Hepatocyte (in vitro differentiated cells): Measurements from ENCODE around the gene TFIP11. TPM values are rescaled to one million over a fixed set of nuclear protein-coding genes. Genes with fewer than 3 reads are reported as not detected.

Source experiments
- DNase-seq: peaks from one replicate; pipeline ENCODE4 v3.0.0-alpha.2; 2016; ENCODE audit warnings: low spot score
- H2AFZ ChIP-seq: fragments of 200-600 bp; sonication (generic); 2 replicates; pipeline ENCODE4 v1.6.0; 2016; ENCODE audit warnings: antibody characterized with exemption, mild to moderate bottlenecking
- H3K27ac ChIP-seq: fragments of 200-600 bp; sonication (generic); 2 replicates; pipeline ENCODE4 v1.5.1; 2016; ENCODE audit warnings: mild to moderate bottlenecking
- H3K27me3 ChIP-seq: fragments of 200-600 bp; sonication (generic); 2 replicates; pipeline ENCODE4 v1.6.1; 2016
- H3K36me3 ChIP-seq: fragments of 200-600 bp; sonication (generic); replicated peaks from 2 replicates; pipeline ENCODE4 v1.5.1; 2016; ENCODE audit warnings: low read depth; ENCODE audit not compliant: insufficient read depth
- H3K4me1 ChIP-seq: fragments of 200-600 bp; sonication (generic); 2 replicates; pipeline ENCODE4 v1.5.1; 2016; ENCODE audit warnings: mild to moderate bottlenecking, moderate library complexity; ENCODE audit not compliant: insufficient read depth
- H3K4me2 ChIP-seq: fragments of 200-600 bp; sonication (generic); 2 replicates; pipeline ENCODE4 v1.6.0; 2016
- H3K4me3 ChIP-seq: fragments of 200-600 bp; sonication (generic); 2 replicates; pipeline ENCODE4 v1.5.1; 2016; ENCODE audit warnings: mild to moderate bottlenecking
- H3K79me2 ChIP-seq: fragments of 200-600 bp; sonication (generic); 2 replicates; pipeline ENCODE4 v1.6.0; 2017; ENCODE audit warnings: mild to moderate bottlenecking
- H3K9me2 ChIP-seq: fragments of 200-600 bp; sonication (generic); replicated peaks from 2 replicates; pipeline ENCODE4 v1.6.0; 2017; ENCODE audit warnings: mild to moderate bottlenecking; ENCODE audit not compliant: insufficient read depth
- H3K9me3 ChIP-seq: fragments of 200-600 bp; sonication (generic); 2 replicates; pipeline ENCODE4 v1.5.1; 2016; ENCODE audit warnings: low read depth, mild to moderate bottlenecking
- H4K20me1 ChIP-seq: fragments of 200-600 bp; sonication (generic); 2 replicates; pipeline ENCODE4 v1.6.0; 2016; ENCODE audit warnings: mild to moderate bottlenecking; ENCODE audit not compliant: insufficient read depth, poor library complexity, severe bottlenecking
- CTCF ChIP-seq: fragments of 200-600 bp; sonication (generic); IDR thresholded peaks from 2 replicates; pipeline ENCODE4 v1.5.1; 2016; ENCODE audit warnings: antibody characterized with exemption, mild to moderate bottlenecking; ENCODE audit not compliant: poor library complexity
- EZH2 ChIP-seq: fragments of 200-600 bp; sonication (generic); IDR thresholded peaks from 2 replicates; pipeline ENCODE4 v1.6.1; 2016; ENCODE audit warnings: antibody characterized with exemption, mild to moderate bottlenecking, borderline replicate concordance
- EZH2phosphoT487 ChIP-seq: fragments of 200-600 bp; sonication (generic); IDR thresholded peaks from one replicate; pipeline ENCODE4 v1.6.1; 2018; ENCODE audit warnings: antibody characterized with exemption, mild to moderate bottlenecking, low read depth, moderate library complexity; ENCODE audit not compliant: unreplicated experiment, severe bottlenecking
- WGBS: methylation state at CpG from one replicate; pipeline ENCODE4 v1.1.6; 2016; ENCODE audit warnings: low lambda C conversion rate; ENCODE audit errors: missing lambda C conversion rate; 5-methylcytosine and 5-hydroxymethylcytosine counted together
- polyA plus RNA-seq: library from polyadenylated mRNA; unstranded; fragments of >200 nt; fragmentation: Nextera tagmentation; extraction: Ambion mirVana; gene quantifications from 2 replicates; pipeline ENCODE4 v1.2.1, GENCODE V29; 2016
- total RNA-seq: library from RNA; depleted of rRNA; stranded (reverse); fragments of >200 nt; gene quantifications from 2 replicates; pipeline ENCODE4 v1.2.3, GENCODE V29; 2014

Gene TFIP11
- total and polyA plus RNA-seq, 2 experiments from 2014 or later = 19.6 to 21.3 TPM

- TF ChIP-seq EZH2 (no peak), CTCF (no peak), EZH2phosphoT487 (no peak)
- no peaks in the 10 kb centered on the region for H3K9me3 ChIP-seq
- no peak overlapping the region for H3K27ac ChIP-seq
- no peaks in the 10 kb centered on the region for H3K27me3 ChIP-seq
- H3K79me2 ChIP-seq = no peaks in the 10 kb centered on the region
- H3K4me1 ChIP-seq = no peaks in the 10 kb centered on the region
- H3K9me2 ChIP-seq = no peaks in the 10 kb centered on the region
- H3K4me2 ChIP-seq = no peak overlapping the region
- H4K20me1 ChIP-seq = no peaks in the 10 kb centered on the region
- H3K4me3 ChIP-seq = no peak overlapping the region
- no peak overlapping the region for H2AFZ ChIP-seq
- no peak for DNase-seq
- H3K36me3 ChIP-seq = no peaks in the 10 kb centered on the region
- WGBS = 88% methylated on average over 4 of the region's 4 CpGs
These were observed 15.8 kb downstream of the TFIP11 start for GRCh38 chr22:26496456-26496855.

- H3K27me3 ChIP-seq = no peaks in the 10 kb centered on the region
- H3K36me3 ChIP-seq = no peaks in the 10 kb centered on the region
- H3K4me2 ChIP-seq = no peak overlapping the region
- H4K20me1 ChIP-seq = no peaks in the 10 kb centered on the region
- DNase-seq = no peak
- H3K27ac ChIP-seq = no peak overlapping the region
- TF ChIP-seq EZH2 (no peak), CTCF (no peak), EZH2phosphoT487 (no peak)
- no peaks in the 10 kb centered on the region for H3K9me3 ChIP-seq
- H3K9me2 ChIP-seq = no peaks in the 10 kb centered on the region
- H3K79me2 ChIP-seq = no peaks in the 10 kb centered on the region
- no peak overlapping the region for H3K4me3 ChIP-seq
- no peaks in the 10 kb centered on the region for H3K4me1 ChIP-seq
- no peak overlapping the region for H2AFZ ChIP-seq
These were observed 17.8 kb downstream of the TFIP11 start for GRCh38 chr22:26494506-26494905.

- no peaks in the 10 kb centered on the region for H3K27me3 ChIP-seq
- H4K20me1 ChIP-seq = no peaks in the 10 kb centered on the region
- H2AFZ ChIP-seq = no peak overlapping the region
- H3K4me3 ChIP-seq = no peak overlapping the region
- no peak overlapping the region for H3K27ac ChIP-seq
- no peaks in the 10 kb centered on the region for H3K4me1 ChIP-seq
- DNase-seq = no peak
- H3K4me2 ChIP-seq = no peak overlapping the region
- no peaks in the 10 kb centered on the region for H3K9me3 ChIP-seq
- no peak for TF ChIP-seq EZH2phosphoT487
- no peak for TF ChIP-seq EZH2
- no peak for TF ChIP-seq CTCF
- H3K79me2 ChIP-seq = no peaks in the 10 kb centered on the region
- no peaks in the 10 kb centered on the region for H3K36me3 ChIP-seq
- no peaks in the 10 kb centered on the region for H3K9me2 ChIP-seq
- 94% methylated on average over 9 of the region's 9 CpGs for WGBS
These were observed 20.1 kb downstream of the TFIP11 start for GRCh38 chr22:26492220-26492619.

GRCh38 chr22:26489447-26490036, 22.7 kb downstream of the TFIP11 start:
- TF ChIP-seq CTCF = no peak
- no peak for TF ChIP-seq EZH2phosphoT487
- TF ChIP-seq EZH2 = no peak
- H3K36me3 ChIP-seq = no peaks in the 10 kb centered on the region

More at GRCh38 chr22:26489447-26490036, 22.7 kb downstream of the TFIP11 start:
- Histone ChIP-seq H3K27ac (no peak overlapping the region), H4K20me1 (no peaks in the 10 kb centered on the region), H3K27me3 (no peaks in the 10 kb centered on the region), H3K79me2 (peaks cover 15% of the 10 kb centered on the region), H2AFZ (no peak overlapping the region), H3K4me3 (no peak overlapping the region), H3K4me1 (peaks cover 5% of the 10 kb centered on the region), H3K9me3 (no peaks in the 10 kb centered on the region), H3K4me2 (no peak overlapping the region), H3K9me2 (no peaks in the 10 kb centered on the region)
- no peak for DNase-seq
- WGBS = 79% methylated on average over 4 of the region's 4 CpGs
